Measurements from ENCODE around the gene BBX.

DNA sequence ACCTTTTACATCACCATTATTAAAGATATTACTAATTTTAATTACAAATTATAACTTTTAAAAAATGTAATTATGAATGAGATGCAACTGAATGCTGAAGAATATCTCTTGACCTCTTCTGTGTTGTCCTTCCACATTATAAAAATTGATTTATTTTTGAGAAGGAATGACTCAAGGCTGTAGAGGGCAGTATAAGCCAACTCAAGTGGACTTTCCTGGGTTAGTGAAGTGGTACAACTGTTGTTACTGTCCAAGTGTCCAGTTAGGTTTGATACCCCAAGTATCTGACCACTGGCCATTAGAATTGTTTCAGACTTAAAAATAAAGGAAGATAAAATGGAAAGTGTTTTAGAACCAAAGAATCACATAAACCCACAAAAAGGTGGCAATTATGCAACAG lies 51.9 kb downstream of the BBX start:
- TF ChIP-seq TAF1 (IDR thresholded peaks at IDR 0.05; ENCODE audit: low read depth, low read length) (no peak), POLR2A (IDR thresholded peaks at IDR 0.05; ENCODE audit: low read depth, low read length) (no peak), POLR2AphosphoS5 (IDR thresholded peaks at IDR 0.05; ENCODE audit: low read depth, low read length) (no peak)
